ENCODE measurements around the gene PCDHA1.

Gene PCDHA1

DNA sequence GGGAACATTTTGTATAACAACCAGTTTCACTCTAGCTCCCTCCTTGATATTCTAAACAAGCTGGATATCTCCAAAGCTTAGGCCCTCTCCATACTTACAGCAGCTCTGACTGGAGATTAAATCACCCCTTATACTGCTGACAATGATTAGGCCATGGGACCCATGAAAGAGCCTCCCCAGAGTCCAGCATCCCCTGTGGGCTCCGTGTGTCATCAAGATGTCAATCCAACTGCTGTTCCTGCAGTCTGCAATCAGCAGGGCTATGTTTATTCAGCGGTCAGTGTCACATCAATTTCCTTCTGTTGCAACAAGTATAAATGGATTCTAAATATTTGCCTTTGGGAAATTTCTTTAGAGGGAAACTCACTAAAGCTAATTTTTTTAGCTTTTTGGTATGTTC, 206.9 kb downstream of the PCDHA1 start:
- DNase-seq: no peak

DNA sequence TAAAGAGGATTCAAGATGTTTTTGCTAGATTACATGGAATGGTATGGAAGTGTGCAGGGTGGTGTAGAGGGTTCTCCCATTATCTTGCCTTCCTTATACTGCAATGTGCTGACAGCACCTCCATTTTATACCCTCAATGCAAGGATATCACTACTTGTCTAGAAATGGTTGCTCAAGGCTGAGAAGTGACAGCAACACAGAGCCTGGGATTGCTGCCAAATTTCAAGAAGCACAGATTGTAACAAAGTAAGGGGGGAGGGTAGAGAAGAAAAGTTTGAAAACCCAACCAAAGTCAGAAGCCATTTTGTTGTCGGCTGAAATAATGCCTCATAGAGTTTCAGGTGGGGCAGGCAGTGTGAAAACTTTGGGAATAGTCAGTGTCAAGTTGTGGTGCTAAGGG, 210.1 kb downstream of the PCDHA1 start:
- DNase-seq: no peak

- no peak for DNase-seq
These were observed 213.0 kb downstream of the PCDHA1 start for GRCh38 chr5:140998921-140999410.

GRCh38 chr5:141001446-141001843, 215.5 kb downstream of the PCDHA1 start:
- DNase-seq: no peak

DNA sequence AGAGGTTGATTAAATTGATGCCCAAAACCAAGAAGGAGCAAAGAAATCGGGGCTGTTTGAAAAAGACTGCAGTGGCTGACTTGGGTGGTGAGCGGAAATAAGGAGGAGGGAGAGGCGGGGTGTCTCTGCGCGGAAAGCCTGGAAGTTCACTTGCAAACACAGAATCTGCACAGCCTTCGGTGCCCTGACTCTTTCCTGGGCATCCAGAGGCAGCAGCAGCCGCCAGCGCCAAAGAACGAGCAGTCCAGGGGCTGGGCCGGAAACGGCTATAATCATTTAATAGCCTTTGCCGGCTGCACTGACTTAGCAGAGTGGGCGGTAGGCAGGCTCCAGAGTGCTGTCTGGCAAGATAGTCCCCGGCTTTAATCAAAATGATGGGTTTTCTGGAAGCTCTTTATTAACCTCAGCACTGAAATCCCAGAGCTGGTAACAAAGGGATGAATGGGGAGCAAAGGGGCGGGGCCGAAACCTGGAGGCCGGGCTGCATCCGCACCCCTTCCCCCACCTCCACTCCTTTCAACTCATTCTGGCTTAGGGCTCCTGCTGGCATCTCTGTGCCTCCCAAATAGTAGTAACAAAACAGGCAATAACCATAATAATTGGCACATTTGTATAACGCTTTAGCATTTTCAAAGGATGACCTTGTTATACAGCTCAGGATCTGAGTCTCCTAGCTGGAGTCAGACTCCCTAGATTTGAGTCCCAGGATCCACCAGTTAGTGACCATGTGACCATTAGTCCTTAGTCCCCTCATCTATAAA, 216.1 kb downstream of the PCDHA1 start:
- no peak for DNase-seq

DNA sequence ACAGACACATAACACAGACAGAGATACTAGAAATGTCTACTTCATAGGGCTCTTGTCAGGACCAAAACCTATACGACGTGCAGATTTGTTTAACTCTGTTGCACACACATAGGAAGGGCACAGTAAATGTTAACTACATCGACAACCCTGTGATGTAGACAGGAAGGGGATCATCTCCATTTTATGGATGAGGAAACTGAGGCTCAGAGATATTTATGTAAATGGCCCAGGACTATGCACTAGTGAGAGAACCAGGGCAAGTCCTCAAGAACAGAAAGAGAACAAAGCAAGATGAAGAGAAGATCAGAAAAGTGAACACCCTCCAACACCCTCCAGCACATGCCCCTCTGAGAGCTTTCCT, 216.6 kb downstream of the PCDHA1 start:
- no peak for DNase-seq

GRCh38 chr5:141003031-141003430, 217.1 kb downstream of the PCDHA1 start:
- DNase-seq: no peak

DNA sequence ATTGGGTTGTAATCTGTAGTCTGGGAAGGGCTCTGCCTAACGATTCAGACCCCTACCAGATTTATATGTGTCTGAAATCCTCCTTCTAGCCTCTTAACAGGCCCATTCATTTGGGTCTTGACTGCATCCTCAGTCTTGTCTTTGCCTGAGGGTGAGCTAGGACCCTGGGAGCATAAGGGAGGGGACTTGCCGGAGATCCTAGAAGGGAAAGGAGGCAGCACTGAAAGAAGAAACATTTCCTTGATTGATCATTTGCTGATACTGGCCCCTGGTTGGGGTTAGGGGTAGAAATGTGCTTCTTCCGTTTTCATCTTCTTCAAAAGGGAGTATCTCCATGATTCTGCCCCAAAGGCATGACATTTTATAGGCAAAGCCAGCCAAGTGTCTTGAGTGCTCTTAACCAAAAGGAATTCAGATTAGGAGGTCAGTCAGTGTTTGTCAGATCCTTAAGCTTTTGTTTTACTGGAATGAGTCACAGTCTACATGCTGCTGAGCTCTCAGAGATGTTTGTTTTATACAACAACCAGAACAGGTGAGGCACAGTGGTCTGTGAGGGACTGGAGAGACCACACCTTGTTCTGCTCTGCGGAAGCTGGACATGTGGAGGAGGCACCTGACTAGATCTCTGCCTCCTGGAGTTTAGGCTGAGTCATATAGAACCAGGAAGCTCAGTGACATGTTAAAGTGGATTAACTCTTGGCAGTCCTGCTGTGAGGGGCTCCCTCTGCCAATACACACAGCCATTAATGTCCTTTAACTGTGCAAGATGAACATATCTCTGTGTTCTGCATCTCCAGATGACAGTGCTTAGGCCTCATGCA, 218.1 kb downstream of the PCDHA1 start:
- DNase-seq: peak in 1 of 2 experiments; percentile 51

- DNase-seq: no peak
These were observed 221.9 kb downstream of the PCDHA1 start for GRCh38 chr5:141007791-141008190.

- no peak for DNase-seq
These were observed 224.3 kb downstream of the PCDHA1 start for GRCh38 chr5:141010047-141010793.

DNA sequence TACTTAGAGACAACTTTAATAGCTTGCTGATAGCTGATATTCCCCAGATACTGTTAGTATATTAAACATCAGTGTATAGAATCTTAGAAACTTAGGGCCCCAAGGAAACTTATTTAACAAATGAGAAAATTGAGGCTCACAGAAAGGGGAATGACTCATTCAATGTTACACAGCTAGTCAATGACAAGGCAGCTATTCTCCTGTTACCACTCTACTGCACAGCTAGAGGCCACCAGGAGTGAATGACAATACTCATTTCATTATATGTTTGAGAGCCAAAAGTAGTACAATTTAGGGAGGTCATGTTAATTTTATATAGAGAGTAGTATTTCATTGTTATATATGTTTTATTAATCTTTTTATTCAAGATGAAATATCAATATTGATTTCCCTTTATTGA, 232.0 kb downstream of the PCDHA1 start:
- no peak for DNase-seq

DNA sequence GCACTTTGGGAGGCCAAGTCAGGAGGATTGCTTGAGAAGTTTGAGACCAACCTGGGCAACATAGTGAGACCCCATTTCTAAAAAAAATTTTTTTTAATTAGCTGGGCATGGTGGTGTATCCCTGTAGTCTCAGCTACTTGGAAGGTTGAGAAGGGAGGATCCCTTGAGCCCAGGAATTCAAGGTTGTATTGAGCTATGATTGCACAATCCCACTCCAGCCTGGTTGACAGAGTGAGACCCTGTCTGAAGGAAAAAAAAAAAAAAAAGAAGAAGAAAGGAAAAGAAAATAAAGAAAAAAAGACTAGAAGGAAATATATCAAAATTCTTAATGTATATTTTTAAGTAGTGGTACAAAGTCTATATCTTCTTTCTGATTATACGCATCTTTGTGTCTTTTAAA, 236.4 kb downstream of the PCDHA1 start:
- DNase-seq: no peak

DNA sequence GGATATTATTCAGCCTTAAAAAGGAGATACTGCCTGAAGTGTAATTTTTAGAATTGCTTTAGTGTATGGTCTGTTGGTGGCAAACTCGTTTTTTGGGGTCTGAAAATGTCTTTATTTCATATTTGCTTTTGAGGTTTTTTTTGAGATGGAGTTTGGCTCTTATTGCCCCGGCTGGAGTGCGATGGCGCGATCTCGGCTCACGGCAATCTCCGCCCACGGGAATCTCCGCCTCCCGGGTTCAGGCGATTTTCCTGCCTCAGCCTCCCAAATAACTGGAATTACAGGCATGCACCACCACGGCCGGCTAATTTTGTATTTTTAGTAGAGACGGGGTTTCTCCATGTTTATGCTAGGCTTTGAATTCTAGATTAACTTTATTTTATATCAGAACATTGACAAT, 245.1 kb downstream of the PCDHA1 start:
- no peak for DNase-seq

GRCh38 chr5:141032626-141033025, 246.7 kb downstream of the PCDHA1 start:
- no peak for DNase-seq

GRCh38 chr5:141039061-141039460, 253.1 kb downstream of the PCDHA1 start:
- DNase-seq: no peak

DNA sequence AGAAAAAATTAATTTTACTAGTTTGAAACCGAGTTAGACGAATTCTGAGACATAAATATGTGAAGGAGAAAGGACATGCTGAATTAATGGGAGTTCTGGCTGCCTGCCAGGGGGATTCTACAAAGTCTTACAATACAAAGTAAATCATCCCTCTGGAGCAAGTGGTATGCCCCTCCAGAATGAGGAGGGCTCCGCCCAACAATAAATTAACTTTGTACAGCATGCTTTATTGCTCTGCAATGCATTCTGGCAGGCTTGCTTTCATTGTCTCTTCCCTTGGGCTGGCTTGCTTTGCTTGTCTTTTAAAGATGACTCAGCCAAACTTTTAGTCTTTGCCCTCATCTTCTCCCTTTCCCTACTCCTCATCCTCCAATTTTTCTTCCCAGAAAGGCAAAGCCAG, 253.6 kb downstream of the PCDHA1 start:
- no peak for DNase-seq

- peak in 1 of 2 experiments; percentile 66 for DNase-seq
These were observed 254.3 kb downstream of the PCDHA1 start for GRCh38 chr5:141040093-141040770.

DNA sequence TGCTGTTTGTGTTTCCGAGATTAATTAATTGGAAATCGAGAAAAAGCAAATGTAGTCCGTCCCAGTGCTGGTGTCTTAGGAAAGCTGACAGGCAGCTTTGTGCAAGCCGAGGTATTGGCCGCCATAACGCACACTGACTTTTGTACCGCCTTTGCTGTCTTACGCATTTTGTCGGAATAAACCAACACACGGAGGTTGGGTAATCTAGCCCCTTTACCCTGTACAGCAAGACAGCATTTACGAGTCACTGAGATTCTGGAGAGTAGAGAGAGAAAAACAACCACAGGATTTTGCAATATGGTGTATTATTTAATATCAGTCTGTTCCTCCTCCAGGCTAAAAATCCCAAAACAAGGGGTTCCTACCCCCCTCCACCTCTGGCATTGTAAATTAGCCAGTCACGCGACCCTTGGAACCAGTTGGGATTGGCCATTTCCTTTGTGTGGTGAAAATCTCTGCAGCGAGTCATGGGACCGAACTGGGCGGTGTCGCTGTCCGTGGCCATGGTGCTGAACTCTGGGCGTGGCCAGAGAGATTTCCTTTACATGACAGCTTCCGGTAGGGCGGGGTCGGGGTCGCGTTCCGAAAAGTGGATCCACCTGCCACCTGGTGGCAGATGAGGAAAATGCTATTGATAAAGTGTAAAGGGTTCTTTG, 255.0 kb downstream of the PCDHA1 start:
- DNase-seq: peak; percentile 83 to 94

DNA sequence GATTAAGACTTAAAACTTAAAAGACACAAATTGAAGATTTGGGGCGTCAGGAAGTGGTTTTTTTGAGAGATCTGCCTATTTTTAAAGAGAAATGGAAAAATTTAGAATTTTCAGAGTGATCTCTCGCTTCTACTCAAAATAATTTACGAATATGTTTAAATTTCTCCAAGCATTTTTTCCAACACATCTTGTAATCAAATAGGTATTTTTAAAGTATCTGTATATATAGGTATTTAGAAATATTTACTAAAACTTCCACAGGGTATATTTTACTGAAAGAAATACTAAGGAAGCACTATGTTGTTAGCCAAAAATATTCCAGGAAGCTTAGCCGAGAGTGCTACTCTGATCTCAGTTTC, 255.5 kb downstream of the PCDHA1 start:
- DNase-seq: no peak

DNA sequence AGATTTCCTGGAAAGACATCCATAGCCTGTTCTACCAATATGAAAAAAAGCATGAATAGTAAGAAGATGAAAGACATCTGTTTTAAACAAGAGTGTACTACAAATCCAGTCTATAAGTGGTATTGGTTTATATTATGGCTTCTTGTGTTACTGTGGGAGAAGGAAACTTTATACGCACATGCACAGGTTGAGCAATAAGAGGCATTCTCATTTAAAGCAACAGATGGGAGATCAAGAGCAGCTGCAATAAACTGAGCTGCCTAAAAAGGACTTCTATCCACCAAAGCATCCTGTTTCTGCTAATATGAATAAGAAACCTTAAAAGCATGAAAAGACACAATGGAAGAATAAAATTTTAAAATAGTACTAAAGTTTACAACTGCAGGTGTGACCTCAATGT, 256.6 kb downstream of the PCDHA1 start:
- DNase-seq: no peak

GRCh38 chr5:141050622-141051520, 264.9 kb downstream of the PCDHA1 start, which contains the start of gene PCDHB1:
Gene PCDHB1 (plus strand): TSS chr5:141051374. CDS start chr5:141051471, 97 bp downstream.
- no peak for DNase-seq
